G401.6 (cell line): ENCODE measurements around the gene TRMT1.

ENCODE experiments used
- FAIRE-seq: peaks from 2 replicates; lab custom pipeline; 2012; peaks lifted over from hg19 to GRCh38; lab: Jason Lieb, UNC

The TRMT1 gene

DNA sequence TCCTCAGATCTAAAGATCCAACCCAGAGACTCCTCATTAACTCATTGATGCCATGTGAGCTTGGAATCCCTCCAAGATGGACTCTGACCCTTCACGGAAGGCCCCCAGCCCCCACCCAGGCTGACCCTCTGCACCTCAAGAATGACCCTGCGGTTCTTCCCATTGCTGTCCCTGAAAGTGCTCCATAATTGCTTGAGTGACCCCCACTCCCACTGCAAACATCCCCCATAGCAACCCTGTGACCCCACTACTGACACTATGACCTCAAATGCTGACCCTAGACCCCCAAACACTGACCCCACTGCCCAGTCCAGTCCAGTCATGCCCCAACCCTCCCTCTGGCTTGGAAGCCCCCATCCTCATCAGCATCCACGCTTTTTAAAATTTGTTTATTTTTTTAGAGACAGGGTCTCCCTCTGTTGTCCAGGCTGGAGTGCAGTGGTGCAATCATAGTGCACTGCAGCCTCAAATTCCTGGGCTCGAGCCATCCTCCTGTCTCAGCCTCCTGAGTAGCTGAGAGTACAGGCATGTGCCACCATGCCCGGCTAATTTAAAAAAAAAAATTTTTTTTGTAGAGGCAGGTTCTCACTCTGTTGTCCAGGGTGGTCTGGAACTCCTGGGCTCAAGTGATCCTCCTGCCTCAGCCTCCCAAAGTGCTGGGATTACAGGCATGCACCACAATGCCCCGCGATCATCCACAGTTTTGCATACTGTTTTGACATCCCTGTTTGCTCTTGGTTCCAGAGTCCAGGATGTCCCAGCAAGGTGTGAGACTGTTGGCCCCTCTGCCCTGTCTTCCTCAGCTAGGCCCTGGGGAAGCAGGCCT is 14.7 kb downstream of the TRMT1 start:
- no peak for FAIRE-seq

DNA sequence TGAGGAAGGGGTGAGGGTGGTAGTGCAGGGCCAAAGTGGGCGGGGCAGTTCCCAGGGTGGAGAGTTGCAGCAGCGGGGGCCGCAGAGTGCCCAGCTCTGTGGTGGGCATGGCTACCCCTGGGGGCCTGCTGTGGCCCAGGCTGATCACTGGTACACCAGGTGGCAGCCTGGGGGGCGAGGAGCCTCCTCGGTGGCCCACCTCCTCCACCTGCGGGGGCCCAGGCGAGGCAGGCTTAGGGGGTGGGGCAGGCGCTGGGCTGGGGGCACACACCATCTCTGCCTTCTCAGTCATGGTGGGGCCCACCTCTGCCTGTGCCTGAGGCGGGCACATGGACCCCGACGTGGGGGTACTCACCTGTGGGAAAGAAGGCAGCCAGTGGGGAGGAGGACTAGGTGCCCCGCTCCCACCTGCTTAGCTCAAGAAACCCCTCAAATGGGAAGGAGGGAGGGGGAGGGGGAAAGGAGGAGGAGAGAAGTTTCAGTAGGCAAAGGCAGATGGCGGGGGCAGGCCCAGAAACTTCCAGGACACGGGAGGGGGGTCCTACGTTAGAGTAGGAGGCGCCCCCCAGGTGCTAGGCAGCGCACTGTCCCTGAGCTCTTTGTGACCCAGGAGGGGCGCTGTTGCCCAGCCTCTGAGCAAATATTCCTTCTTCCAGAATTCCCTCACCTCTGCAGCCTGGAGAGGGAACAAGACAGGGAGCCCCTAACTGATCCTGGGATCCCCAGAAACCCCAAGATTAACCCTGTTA is 15.5 kb downstream of the TRMT1 start:
- FAIRE-seq: no peak

DNA sequence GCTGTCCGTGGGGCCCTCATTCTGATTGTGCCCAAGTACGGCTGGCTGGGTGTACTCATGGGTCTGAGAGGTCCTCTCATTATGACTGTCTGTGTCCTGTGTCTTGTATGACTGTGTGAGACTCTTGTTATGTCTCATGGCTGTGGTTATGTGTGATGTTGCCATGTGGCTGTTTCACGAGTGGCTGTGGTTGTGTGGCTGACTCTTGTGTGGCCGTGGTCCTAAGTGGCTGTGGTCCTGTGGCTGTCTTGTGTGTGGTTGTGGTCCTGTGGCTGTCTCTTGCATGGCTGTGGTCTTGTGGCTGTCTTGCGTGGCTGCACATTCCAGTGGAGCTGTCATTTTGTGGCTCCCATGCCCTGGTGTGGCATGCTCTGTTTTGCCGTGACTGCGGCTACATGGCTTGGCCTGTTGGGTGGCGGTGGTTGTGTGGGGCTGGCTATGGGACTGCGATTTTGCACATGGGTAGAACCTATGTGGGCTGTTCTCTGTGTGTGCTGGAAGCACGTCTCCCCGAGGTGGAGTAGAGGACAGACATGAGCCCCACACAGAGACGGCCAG is 16.4 kb downstream of the TRMT1 start:
- FAIRE-seq: no peak

DNA sequence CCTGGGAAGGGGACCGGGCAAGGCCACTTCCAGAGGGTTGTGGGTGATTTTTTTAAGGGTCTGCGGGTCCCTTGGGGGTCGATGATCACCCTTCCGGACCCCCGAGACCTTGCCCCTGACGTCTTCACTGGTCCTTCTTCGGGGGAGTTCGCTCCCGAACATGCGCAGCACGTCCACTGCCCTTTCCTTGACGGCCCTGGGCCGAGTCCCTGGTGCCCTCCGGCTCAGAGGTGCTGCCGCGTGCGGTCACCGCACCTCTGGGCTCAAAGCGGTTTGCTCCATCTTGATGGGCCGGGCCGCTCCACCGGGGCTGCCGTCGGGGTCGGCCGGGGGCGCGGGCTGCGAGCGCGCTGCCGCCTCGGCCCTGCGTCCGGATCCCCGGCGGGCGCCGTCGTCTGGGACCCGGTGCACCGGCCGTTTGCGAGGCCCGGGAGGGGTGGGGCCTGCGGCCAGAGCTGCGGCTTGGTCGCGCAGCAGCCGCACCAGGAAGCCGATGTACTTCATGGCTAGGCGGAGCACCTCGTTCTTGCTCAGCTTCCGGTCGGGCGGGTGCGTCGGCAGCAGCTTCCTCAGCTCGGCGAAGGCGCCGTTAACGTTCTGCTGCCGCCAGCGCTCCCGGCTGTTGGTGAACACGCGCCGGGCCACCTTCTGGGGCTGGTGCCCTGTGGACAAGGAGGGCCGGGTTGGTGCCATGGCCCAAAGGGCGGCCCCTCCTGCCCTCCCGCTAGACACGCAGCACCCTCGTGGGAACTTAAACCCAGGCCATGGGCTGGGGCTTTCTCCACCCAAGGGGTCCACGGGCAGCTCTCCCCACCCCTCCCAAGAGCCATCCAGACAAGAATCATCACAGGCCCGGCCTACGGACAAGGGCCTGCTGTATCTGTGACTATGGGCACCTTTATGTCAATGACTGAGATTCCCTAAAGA is 17.2 kb downstream of the TRMT1 start:
- FAIRE-seq: no peak

DNA sequence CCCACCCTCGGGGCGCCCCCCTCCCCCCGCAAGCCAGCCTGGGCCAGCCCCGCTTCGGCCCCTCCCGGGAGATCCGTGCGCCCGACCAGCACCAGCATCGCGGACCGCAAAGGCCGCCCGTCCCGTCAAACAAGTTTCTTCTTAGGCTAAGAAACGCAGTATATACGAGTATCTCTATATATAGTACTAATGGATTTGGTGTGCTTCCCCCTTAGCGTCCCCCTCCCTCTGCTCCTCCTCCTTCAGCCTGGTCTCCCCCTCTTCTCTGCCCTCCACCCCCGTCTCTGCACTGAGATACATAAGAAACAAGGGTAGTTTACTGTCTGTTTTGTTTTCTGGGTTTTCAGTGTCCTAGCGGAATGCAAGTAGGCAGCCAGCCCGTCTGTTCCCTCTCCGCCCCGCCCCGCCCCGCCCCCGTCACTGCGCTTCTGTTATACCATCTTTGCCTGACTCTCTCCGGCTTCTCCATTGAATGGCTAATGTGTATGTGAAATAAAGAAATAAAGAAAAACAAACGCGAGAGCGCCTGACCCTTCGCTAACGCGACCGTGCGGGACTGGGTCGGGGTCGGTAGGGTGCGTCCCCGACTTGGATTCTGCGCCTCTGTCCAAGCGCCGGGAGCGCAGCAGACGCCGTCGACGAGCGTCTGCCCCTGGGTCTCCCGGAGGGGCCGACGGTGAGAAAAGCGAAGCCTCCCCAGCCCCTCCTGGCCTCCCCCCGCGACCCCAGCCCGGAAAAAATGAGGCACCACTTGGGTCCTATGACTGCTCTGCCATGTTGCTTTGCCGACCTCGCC is 18.1 kb downstream of the TRMT1 start:
- no peak for FAIRE-seq

DNA sequence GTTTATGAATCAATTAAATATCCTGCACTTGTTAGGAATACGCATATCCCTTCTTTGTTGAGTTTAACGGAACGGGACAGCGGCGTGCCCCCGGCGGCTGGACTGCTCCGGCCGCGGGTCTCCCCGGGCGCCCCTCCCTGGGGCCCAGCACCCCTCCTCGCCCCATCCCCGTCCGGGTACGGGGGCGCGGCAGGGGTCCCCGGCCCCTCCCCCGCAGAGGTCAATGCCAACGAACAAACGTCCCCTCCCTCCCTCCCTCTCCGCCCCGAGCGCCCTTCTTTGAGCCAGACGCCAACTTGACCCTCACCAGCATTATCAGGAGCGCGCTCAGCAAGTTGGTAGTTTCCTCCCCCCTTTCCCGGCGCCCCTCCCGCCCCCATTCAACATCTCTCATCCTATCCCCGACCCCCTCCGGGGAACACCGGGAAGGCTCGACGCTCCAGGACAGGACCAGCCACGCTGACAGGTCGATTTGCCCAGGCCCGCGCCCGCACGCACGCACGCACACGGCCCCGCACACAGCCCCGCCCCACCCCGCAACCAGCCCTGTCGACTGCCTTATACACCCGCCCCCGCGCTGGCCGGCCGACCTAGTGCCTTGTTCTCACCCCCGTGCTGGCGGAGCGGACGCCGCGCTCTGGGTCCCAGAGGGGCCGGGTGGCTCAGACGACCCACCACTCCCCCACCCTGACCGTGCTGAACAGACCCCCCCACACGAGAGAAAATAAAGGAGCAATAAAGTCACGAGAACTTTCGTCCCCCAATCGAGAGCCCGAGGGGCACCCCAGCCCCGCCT is 18.9 kb downstream of the TRMT1 start:
- FAIRE-seq: no peak

DNA sequence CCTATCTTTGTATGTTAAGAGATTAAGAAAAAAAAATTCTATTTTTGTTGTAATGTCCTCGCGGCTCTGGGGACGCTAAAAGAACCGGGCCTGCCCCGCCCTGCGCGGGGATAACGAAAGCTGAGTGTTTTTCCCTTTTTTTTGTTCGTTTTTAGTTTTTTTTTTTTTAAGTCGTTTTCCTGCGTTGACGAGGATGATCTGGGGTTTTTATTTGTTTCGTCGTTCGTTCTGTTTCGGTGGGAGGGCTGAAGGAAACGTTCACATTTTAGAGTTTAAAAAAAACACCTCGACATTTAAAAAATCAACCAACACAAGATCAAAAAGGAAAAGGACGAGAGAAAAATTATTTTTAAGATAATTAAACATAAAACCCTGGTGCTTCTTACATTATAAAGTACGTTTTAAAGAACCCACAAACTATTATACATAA is 19.5 kb downstream of the TRMT1 start:
- FAIRE-seq: no peak

DNA sequence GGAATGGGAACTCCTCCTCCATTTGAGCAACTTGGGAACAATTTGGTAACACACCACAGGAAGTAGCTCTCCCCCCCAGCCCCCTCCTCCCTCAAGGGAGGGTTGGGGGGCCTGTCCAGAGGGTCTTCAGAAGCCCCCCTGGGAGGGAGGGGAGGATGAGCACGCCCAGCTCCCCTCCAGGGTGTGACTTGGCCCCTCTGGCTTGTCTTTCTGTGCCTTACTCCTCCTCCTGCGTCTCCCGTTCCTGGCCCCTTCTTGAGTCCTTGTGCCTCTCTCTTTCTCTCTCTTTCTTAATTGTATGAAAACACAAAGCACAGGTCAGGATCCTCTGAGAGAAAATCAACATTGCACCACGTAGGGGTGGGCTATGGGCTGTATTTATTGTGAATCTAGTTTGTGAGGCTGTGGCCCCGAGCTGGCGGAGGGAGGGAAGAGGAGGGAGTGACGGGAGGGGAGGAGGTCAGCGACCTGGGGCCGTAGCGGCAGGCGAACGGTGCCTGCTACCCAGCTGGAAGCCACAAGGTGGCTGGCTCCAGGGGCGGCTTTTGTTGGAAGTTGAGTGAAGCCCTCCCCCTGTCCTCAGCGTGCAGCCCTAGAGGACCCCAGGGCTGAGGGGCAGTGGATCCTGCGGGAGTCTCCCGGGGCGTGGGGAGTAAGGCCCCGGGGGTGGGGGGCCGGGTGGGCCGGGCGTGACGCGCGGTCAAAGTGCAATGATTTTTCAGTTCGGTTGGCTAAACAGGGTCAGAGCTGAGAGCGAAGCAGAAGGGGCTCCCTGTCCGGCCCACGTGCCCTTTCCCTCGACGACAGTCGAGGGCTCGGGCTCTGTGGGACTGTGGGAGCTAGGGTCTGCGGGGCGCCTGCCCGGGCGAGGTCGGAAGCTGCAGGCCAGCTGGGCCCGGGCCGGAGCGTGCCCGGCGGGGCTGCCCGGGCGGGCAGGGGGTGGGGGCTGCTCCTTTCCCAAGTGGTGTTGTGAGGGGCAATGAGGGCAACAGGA is 20.3 kb downstream of the TRMT1 start:
- no peak for FAIRE-seq

DNA sequence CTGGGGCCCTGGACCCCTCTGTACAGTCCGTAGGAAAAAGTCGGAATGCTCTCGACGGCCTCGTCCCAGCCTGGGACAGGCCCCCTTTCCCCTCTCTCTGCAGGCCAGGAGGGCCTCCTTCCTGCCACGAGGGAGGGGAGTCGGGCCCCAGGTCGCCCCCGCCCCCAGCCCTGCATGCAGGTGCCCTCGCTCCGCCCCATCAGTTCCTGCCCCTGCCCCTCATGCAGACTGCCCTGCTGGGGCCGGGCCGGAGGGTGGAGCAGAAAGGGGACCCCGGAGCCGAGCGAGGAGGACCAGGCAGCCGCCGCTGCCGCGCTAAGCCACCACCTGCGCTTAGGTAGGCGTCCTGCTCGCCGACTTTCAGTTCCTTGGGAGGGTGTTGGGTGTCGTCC is 21.2 kb downstream of the TRMT1 start:
- FAIRE-seq: no peak

DNA sequence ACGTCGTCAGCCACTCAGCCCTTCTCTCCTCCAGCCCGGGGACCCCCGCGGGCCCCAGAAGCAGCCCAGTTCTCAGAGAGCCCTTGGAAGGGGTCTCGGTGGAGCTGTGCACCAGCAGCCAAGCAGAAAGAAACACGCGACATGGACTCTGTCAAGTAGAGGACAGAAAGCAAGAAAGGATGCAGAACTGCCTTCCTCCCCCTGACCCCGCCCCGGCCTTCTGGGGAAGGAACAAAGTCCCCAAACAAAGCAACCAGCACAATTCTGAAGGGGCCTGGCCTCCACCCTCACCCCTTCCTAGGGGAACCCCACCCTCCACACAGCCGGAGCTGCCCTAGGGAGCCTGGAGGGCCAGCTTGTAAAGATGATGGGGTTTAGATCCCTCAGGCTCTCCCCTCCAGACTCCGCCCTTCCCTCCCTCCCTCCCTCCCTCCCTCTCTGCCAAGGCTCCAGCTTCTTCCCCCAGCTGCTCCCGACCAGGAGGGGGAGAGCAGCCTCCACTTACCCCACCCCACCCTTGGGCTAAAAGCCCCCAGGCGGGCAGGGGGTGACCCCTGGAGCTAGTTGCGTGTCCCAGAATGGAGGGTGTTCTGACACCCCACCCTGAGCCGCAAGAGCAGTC is 21.7 kb downstream of the TRMT1 start:
- FAIRE-seq: no peak

DNA sequence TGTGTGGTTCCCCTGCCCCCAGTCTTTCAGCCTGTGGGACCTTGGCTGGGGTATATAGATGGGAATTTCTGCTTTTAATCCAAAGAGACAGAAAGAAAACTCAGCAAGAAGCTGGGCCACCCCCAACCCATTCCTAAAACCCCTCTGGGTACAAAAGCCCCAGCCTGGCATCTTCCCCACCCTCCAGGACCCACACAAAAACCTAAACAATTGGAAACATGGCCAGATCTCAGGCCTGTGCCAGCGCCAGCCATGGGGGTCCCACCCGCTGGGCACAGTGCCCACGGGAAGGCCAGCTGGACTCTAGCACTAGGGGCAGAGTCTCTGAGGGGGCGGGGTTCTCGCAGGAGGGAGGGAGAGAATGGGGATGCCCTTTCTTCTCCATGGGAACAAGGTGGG is 22.4 kb downstream of the TRMT1 start:
- FAIRE-seq: no peak

DNA sequence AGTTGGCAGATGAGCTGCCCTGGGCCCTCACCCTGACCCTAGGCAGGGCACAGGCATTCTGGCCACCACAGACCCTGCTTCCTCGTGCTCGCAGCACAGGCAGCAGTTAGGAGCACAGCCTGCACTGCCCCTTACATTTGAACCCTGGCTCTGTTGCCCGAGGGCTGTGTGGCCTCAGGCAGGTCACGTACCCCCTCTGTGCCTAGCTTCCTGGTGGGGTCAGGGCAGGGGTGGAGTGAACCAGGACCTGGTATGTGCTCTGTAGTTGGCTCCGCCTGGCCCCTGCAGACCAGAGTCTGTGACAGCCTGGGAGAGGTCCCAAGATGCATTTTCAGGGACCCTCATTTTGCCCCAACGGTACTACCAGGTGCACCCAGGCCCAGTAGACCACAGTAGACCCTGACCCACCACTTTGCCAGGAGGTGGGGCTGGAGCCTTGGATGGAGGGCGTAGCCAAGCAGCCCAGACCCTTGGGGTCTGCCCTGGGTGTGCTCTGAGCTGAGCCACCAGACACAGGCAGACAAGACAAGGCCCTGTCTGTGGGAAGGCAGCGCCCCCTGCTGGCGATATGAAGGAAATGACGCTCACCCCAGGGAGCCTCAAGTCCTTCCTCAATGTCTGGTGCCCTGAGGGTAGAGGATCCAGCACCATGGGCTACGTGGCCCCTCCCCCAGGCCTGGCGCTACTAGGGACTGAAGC is 23.0 kb downstream of the TRMT1 start:
- FAIRE-seq: peak; percentile 67

DNA sequence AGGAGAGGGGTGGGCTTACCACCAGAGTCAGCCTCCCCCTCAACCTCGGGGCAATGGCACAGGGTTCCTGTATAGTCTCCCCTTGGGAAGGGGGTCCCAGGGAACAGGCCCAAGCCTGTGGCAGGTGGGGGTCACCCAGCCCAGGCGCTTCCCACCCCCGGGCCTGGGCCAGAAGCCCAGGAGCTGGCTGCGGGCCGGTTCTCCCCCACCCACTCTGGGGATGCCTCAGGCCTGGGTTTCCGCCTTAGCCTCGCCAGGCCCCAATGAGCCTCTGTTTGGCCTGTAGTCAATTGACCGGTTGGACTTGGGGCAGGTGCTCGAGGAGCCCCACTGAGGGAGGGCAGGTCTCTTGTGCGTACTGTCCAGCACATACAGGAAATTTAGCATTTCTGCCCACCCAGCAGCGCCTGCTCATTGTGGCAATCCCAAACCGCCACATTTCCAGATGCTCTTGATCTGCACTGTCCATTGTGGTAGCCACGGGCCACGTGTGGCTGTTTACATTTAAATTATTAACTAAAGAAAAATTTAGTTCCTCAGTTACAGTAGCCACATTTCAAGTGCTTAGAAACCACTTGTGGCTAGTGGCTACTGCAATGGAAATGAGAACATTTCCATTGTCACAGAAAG is 23.8 kb downstream of the TRMT1 start:
- FAIRE-seq: no peak

DNA sequence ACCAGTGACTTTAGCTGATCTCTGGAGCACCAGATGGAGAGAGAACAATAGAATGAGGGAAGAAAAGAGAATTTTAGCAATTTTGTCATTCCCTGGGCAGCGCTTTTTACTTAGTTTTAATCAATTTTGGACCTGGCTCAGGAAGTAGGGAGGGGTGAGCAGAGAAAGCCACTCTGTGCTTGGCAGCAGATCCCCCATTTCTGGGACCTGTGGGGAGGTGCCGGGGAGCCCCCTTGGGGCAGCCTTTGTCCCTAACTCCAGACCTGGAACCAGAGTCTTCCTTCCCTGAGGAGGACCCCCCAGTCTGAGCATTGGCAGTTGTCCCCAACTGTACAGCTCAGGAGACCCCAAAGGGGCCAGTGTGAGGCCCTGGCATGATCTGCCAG is 24.4 kb downstream of the TRMT1 start:
- no peak for FAIRE-seq

DNA sequence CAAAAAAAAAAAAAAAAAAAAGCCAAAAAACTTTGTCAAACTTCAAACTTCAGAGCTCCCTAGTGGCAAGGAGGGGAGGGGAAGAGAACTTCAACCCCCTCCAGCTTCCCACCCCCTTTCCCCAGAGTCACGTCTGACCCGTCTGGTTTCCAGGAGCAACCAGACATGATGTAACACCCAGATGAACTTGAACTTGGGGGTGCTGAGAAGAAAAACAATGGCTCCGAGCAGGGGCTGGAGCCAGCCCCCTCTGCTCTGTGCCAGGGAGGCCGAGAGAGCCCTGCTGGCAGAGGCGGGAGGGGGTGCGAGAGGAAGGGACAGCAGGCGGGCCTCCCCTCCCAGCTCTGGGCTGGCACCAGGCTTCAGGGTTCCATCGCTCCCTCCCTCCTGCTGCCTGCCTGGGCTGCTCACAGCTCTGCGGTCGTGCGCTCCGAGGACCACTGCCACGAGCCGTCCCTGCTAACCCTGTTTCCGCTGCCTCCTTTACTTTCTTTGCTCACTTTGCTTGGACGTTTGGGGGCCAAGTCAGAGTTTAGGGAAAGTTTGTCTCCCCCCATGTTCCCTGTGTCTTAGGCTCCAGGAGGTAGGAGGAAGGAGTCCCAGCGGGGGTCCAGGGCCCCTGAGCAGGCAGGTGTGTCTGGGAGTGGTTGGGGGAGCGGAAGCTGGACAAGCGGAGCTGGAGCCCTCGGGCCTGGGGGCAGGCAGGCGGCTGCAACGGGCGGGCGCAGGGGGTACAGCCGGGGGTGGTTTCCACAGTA is 25.0 kb downstream of the TRMT1 start:
- FAIRE-seq: no peak

DNA sequence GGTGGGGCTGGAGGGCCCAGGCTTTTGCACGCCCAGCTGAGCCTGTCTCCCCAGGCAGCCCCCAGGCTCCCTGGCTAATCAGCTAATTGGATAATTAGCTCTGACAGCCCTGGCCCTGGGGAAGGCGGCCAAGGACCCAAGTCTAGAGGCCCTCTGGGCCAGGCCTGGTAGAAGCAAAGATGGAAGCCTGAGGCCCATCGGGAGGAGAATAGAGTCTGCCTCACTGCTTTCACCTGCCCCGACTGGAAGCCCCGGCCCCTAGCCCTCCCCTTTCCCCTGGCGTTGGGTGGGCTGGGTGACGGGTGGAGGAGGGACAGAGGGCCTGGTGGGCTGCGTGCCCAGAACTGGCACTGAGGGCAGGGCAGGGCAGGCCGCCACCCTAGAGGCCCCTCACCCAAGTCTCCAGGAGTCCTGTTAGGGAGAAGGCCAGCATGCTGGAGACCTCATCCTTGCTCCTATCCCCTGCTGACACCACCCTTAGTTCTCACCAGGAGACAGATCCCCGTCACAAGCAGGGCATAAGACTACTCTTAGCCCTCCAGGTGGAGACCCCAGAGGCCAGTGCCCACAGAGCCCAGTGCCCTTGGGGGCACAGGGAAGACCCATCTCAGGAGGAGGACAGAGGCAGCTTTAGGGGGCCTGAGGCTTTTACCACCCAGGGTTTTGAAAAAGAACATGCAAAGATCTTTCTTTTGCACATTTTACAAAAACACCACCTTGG is 25.9 kb downstream of the TRMT1 start:
- no peak for FAIRE-seq
